ENCODE results near the gene GTF3C5. TPM values are rescaled to one million over a fixed set of nuclear protein-coding genes. Genes with fewer than 3 reads are reported as not detected.

Gene GTF3C5
- polyA plus RNA-seq, 1 of the 3 experiments (the other 2 are of a cell fraction) = 57.3 TPM

GRCh38 chr9:133026426-133026825, 4.4 kb upstream of the GTF3C5 start:
- no peak overlapping the region for H3K27ac ChIP-seq (ENCODE audit: low read depth in 2 of 2, low read length in 1 of 2)
- no peak for DNase-seq
- H3K9me2 ChIP-seq = no peaks in the 10 kb centered on the region
- peaks cover 6% of the 10 kb centered on the region for H3F3A ChIP-seq (replicated peaks; ENCODE audit: insufficient read depth)
- H3K4me3 ChIP-seq (ENCODE audit: low read depth in 2 of 2, low read length in 1 of 2) = no peak overlapping the region
- POLR2A ChIA-PET = no interaction called here
- H3K36me3 ChIP-seq (replicated peaks in 1 of 2; ENCODE audit: control insufficient read depth in 1 of 2, insufficient read depth in 2 of 2, low read length in 1 of 2) = no peaks in the 10 kb centered on the region
- H3K9me3 ChIP-seq = no peaks in the 10 kb centered on the region
- H4K20me1 ChIP-seq (ENCODE audit: insufficient read depth) = no peaks in the 10 kb centered on the region
- H3K4me2 ChIP-seq = no peak overlapping the region
- no peak overlapping the region for H3K9ac ChIP-seq
- CTCF ChIA-PET = interaction anchor here (0.9 to 13.6 kb wide), 6 partner anchors 10 to 121 kb away, joined by 3 to 216 read pairs (median 4); no protein-coding TSS in a partner anchor
- H2AFZ ChIP-seq (ENCODE audit: low read depth) = no peak overlapping the region
- H3K27me3 ChIP-seq (ENCODE audit: insufficient read depth) = no peaks in the 10 kb centered on the region
- peaks cover 0 to 9% of the 10 kb centered on the region in 2 experiments; a peak in 1 of 4 replicates for H3K4me1 ChIP-seq (ENCODE audit: control insufficient read depth in 1 of 2, insufficient read depth in 2 of 2, low read depth in 1 of 2, low read length in 1 of 2)
- H3K79me2 ChIP-seq (ENCODE audit: insufficient read depth) = peaks cover 27% of the 10 kb centered on the region
- TF ChIP-seq GABPA (IDR thresholded peaks at IDR 0.05; ENCODE audit: low read depth) = no peak
- no peak for TF ChIP-seq MEF2A (IDR thresholded peaks at IDR 0.05; ENCODE audit: borderline replicate concordance, low read depth)
- TF ChIP-seq FOSL2 (IDR thresholded peaks at IDR 0.05; ENCODE audit: borderline replicate concordance, low read depth) = no peak
- TF ChIP-seq MXI1 (IDR thresholded peaks at IDR 0.05; ENCODE audit: low read depth, low read length) = no peak
- 41% methylated on average over 3 of the region's 3 CpGs for WGBS (ENCODE audit: low lambda C conversion rate)

- no peaks in the 10 kb centered on the region for H3K9me3 ChIP-seq
- CTCF ChIA-PET = interaction anchor here (13.6 kb wide), 1 partner anchor 121 kb away, joined by 216 read pairs; no protein-coding TSS in a partner anchor
- no peak overlapping the region for H3K27ac ChIP-seq (ENCODE audit: low read depth in 2 of 2, low read length in 1 of 2)
- H3K4me2 ChIP-seq = no peak overlapping the region
- POLR2A ChIA-PET = no interaction called here
- H3F3A ChIP-seq (replicated peaks; ENCODE audit: insufficient read depth) = peaks cover 6% of the 10 kb centered on the region
- H3K9ac ChIP-seq = no peak overlapping the region
- no peaks in the 10 kb centered on the region for H3K27me3 ChIP-seq (ENCODE audit: insufficient read depth)
- H3K79me2 ChIP-seq (ENCODE audit: insufficient read depth) = peaks cover 34% of the 10 kb centered on the region
- no peak overlapping the region for H3K4me3 ChIP-seq (ENCODE audit: low read depth in 2 of 2, low read length in 1 of 2)
- DNase-seq = no peak
- WGBS (ENCODE audit: low lambda C conversion rate) = 57% methylated on average over 5 of the region's 5 CpGs
- H3K36me3 ChIP-seq (replicated peaks in 1 of 2; ENCODE audit: control insufficient read depth in 1 of 2, insufficient read depth in 2 of 2, low read length in 1 of 2) = no peaks in the 10 kb centered on the region
- peaks cover 5 to 14% of the 10 kb centered on the region in 2 experiments; a peak in 2 of 4 replicates for H3K4me1 ChIP-seq (ENCODE audit: control insufficient read depth in 1 of 2, insufficient read depth in 2 of 2, low read depth in 1 of 2, low read length in 1 of 2)
- no peak for TF ChIP-seq SIN3A (IDR thresholded peaks at IDR 0.05; ENCODE audit: borderline replicate concordance, low read depth, low read length)
- no peak for TF ChIP-seq FOSL2 (IDR thresholded peaks at IDR 0.05; ENCODE audit: borderline replicate concordance, low read depth)
- TF ChIP-seq TEAD4 (IDR thresholded peaks at IDR 0.05; ENCODE audit: borderline replicate concordance, insufficient read depth) = no peak
- no peak for TF ChIP-seq RCOR1 (IDR thresholded peaks at IDR 0.05; ENCODE audit: low read length)
- TF ChIP-seq EZH2phosphoT487 (IDR thresholded peaks at IDR 0.05; ENCODE audit: borderline replicate concordance, low read depth) = no peak
- no peak for TF ChIP-seq RAD21 (IDR thresholded peaks at IDR 0.05; ENCODE audit: low read length)
- TF ChIP-seq CTCF (IDR thresholded peaks at IDR 0.05) = no peak
- no peak for TF ChIP-seq FOXJ3 (CRISPR knock-in tag; IDR thresholded peaks at IDR 0.05)
- TF ChIP-seq CHD2 (IDR thresholded peaks at IDR 0.05; ENCODE audit: low read length, partially characterized antibody) = no peak
- no peaks in the 10 kb centered on the region for H4K20me1 ChIP-seq (ENCODE audit: insufficient read depth)
- H3K9me2 ChIP-seq = no peaks in the 10 kb centered on the region
- H2AFZ ChIP-seq (ENCODE audit: low read depth) = no peak overlapping the region
These were observed 3.7 kb upstream of the GTF3C5 start for GRCh38 chr9:133027134-133027533.

Measured in SK-N-SH (cell line).